Activated CD4-positive, CD25-positive, alpha-beta regulatory T cell (primary cell): ENCODE data around the gene TBC1D22A.

Source experiments
- DNase-seq, 4 experiments: peaks; one replicate each; lab custom pipeline; 2025; lab: John Stamatoyannopoulos, UW

The TBC1D22A gene

DNA sequence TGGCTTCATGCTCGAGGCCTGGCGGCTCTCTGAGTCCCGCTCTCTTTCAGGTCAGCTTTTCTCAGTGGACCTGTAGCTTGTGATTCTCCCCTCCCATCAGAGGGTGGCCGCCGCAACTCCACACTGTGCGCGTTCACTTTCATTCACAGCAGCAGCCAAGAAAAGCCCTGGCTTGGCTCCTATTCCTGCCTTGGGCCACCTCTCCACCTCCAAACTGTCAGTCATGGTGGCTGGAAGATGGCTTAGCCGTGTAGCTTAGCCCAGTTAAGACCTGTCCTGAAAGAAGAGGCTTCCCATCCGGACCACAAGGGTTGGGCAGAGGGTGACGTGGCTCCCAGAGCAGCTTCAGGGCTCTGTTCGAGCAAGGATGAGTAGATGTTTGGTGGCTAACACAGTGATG lies 125.5 kb downstream of the TBC1D22A start:
- no peak for DNase-seq

GRCh38 chr22:46890819-46891218 lies 128.4 kb downstream of the TBC1D22A start:
- no peak for DNase-seq

DNA sequence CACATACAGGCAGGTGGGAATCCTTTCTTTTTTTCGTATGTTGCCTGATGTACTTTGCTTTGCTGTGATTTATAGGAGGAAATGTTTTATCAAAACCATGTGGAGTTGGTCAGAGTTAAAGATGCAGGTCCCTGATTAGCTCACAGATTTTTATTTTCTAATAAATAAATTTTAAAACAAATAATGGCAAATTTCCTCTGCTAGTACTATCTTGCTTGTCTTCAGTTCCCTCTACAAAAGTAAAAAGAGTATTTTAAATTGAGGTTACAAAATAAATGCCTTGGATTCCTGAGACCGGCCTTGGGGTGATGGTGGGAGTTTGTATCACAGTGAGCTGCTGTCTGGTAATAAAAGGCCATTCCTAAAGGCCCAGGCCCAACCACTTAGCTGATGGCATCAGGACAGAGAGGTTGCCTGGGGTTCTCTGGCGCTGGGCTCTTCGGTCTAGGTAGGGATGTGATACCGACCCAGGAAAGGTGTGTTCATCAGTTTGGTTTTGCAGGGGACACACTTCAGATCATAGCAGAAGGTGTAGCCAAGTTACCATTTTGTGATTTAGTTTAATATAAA lies 129.0 kb downstream of the TBC1D22A start:
- no peak for DNase-seq

DNA sequence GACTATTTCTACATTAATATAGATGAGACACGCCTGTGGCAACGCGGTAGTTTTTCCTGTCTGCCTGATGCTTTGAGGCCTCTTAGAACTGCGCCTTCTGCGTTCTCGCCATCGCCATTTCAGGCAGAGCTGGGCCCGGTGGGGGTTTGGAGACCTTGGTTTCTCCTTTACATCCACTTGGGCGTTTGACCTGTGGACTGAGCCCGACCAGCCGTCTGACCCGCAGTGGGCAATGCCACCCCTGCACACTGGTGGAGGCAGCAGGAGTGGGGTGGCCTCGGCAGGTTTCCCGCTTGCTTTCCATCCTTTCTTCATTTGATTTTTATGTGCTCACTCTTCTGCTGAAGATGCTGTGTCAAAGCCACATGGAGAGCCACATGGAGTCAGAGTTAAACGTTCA lies 130.4 kb downstream of the TBC1D22A start:
- no peak for DNase-seq

GRCh38 chr22:46893281-46894020 lies 131.0 kb downstream of the TBC1D22A start:
- no peak for DNase-seq

GRCh38 chr22:46894081-46894671 lies 131.7 kb downstream of the TBC1D22A start:
- DNase-seq: no peak

- no peak for DNase-seq
Measured at GRCh38 chr22:46894851-46895640, 132.6 kb downstream of the TBC1D22A start.

DNA sequence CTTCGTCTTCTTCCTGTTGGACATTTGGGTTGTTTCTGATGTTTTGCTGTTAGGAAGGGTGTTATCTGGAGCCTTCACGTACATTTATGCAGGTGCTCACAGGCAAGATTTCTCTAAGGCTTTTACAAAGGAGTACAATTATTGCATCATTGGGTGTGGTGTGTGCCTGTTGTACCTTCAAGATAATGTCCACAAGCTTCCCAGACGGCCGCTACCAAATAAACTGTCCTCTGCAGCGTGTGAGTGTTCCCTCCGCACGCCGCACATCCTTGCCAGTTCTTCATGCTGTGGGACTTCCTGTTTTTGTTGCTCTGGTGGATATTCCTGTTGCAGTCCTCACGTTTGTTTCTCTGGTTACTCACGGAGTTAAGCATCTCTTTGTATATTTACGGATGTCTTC lies 133.3 kb downstream of the TBC1D22A start:
- no peak for DNase-seq

- DNase-seq: no peak
Measured at GRCh38 chr22:46896166-46896565, 133.7 kb downstream of the TBC1D22A start.

- DNase-seq: no peak
Measured at GRCh38 chr22:46896568-46897245, 134.3 kb downstream of the TBC1D22A start.

- DNase-seq: no peak
Measured at GRCh38 chr22:46897246-46897623, 134.8 kb downstream of the TBC1D22A start.

DNA sequence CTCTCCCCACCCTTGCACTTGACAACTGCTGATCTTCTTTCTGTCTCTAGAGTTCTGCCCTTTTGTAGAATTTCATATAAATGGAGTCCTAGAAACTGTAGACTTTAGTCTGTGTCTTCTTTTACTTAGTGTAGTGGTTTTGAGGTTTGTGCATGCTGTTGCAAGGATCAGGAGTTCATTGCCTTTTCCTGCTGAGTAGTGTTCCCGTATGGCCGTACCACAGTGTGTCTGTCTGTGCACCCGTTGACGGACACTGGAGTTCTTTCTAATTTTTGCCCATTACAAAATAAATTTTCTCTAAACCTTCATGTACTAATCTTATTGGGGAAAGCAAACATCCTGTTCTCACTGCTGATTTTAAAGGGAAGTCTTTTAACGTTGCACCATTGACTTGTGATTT lies 138.1 kb downstream of the TBC1D22A start:
- no peak for DNase-seq

DNA sequence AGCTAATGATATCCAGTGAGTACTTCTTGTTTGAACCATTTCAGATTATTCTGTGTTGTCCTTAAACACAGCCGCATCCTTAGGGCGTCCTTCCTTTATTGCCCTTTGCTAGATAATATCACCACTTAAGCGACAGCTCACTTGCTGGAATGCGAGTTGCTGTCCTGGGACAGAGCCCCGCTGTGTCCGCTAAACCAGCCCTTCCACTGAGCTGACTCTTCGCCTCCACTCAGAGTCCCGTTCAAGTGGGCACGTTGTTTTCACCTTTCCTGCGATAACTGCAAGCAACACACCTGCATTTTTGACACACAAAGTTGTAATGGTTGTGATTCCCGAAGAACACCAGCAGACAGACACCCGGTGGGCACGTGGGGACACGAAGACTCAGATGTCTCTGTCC lies 140.0 kb downstream of the TBC1D22A start:
- no peak for DNase-seq

- DNase-seq: no peak
Measured at GRCh38 chr22:46902998-46903916, 140.8 kb downstream of the TBC1D22A start.

DNA sequence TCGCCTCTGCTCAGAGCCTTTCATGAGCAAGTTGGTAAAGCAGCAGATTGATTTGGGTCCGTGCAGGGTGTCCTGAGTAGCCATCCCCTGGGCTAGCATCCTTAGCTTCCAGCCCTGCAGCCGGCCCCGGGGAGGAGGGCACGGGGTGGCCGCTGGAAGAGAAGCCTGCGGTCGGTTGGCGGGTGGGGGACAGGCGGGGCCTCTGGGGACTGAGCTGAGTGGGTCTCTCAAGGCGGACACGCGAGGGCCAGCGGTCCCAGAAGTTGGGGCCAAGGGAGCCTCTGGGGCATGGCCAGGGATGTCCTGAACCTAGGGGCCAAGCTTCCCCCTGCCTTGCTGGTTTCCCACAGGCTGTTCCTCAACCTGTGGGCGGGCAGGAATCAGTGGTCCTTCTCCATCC lies 143.0 kb downstream of the TBC1D22A start:
- DNase-seq: no peak

- no peak for DNase-seq
Measured at GRCh38 chr22:46905834-46906233, 143.4 kb downstream of the TBC1D22A start.

- no peak for DNase-seq
Measured at GRCh38 chr22:46906326-46907045, 144.0 kb downstream of the TBC1D22A start.

DNA sequence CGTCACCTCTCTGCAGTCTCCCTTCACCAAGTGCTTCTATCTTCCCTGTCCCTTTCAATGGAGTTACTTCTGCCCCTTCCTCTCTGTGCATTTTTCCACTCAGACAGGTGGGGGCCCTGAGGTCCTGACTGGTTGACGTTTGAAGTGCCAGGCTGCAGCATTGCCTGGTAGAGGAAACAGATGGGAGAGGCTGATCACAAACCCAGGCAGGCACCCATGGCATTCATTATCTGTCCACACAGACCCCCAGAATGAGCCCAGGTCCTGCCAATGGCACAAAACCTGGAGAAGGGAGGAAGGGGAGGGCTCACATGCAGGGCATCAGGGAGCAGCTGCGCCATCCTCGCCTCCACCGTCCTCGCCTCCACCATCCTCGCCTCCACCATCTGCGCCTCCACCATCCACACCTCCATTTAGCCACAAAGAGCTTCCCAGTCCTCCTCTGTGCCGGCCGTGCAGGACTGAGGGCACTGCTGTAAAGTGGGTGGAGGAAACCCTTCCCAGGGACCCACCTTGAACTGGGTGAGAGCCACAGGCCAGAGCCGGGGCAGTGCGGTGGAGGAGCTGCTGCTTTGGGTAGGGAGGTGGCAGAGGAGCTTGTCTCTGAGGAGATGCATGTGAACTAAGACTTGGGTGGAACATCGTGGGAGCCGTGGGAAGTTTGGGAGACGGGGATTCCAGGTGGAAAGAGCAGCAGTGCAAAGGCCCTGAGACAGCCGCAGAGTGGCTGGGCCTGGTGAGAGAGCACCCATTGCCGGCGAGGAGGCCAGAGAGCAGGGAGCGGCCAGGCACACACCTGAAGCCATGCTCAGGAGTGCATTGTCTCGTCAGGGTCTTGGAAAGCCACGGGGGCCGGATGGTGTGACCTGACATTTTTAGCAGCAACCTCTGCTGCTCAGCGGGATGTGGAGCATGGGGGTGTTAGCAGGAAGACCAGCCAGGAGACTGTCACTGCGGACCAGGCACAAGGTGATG lies 145.1 kb downstream of the TBC1D22A start:
- no peak for DNase-seq

DNA sequence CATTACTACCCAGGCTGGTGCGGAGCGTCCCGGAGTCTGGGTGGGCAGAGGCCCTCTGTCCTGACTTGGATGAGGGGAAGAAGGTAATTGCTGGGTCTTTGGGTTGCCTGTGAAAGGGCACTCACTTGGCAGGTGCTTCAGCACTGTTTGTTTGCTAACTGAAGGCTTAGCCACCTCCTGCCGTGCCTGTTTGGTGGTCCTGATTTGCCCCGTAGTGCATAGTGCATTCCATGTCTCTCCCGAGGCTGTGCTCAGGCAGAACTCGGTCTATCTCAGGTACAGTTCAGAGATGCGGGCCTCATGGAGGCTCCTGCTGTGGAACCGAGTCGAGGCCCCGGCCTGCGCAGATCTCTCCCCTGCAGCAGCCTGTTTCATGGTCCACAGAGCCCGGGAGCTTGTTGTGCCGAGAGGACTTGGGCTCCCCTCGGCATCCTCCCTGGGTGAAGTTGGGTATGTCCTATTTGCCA lies 146.2 kb downstream of the TBC1D22A start:
- no peak for DNase-seq
